Astrocyte of the hippocampus (primary cell): Measurements from ENCODE around the gene INSL3.

Experiments
- DNase-seq: peaks from one replicate; pipeline ENCODE4 v3.0.0; 2011; ENCODE audit warnings: low read depth, low spot score

INSL3 gene

DNA sequence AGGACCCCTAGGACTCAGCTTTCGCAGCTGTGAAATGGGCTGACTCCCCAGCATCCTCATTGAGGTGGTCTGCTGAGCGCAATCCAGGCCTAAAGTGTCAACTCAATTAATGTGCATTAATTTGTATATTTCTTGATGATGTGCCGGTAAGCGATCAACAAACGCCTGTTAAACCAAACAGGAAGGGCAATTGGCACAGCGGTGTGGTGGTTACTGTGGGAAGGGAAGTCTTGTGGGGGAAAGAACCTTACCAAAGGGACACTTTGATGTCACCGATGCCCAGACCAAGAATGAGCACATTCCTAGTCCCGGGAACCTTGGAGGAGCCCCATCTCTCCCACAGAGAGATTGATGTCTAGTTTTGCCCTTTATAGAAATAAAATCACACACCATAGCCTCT is 24.8 kb upstream of the INSL3 start:
- no peak for DNase-seq

DNA sequence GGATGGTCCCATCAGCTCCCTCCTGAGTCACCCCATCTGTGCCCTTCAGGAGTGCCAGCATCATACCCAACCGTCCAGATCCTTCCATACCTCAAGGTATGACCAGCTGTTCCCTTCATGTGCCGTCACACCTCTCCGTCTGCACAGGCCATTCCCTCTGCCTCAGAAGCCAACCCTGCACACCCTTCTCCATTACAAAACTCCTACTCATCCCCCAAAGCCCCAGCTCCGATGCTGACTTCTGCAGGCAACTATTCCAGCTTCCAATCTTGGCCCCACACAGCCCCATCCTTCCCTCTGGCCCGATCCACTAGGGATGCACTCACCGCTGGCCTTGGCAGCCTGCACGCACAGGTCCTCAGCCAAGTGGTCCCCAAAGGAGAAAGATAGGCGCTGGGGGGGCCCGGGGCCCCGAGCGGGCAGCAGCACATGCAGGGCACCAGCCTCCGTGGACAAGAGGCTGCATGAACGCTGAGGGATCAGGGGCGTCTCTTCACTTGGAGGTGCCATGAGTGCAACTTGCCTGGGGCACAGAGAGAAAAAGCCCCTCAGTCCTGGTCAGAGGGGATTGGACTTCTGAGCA is 22.7 kb upstream of the INSL3 start:
- DNase-seq, result no peak

DNA sequence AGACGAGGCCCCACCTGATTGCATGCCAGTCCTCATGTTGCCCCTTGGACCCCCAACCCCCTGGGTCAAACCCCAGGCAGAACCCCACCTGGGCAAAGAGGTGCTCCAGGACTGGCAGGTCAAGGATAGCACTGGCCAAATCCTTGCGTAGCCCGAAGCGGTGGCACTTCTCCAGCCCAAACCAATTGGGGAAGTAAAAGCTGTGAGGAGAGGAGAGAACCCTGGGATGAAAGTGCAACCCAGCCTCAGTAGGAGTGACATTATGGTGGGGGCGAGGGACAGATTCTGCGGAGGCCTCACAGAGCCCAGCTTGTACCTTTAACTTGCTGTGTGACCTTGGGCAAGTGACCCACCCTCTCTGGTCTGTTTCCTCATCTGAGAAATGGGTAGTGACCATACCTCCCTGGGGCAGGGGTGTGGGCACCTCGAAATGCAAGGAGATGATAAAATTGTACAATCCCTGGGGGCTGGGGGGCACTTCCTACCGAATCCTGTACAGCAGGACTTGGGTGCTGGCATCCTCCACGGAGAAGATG is 22.0 kb upstream of the INSL3 start:
- no peak for DNase-seq

- DNase-seq, result no peak
Observed at GRCh38 chr19:17842663-17843291, 21.5 kb upstream of the INSL3 start.

- peak; percentile 88 for DNase-seq
Observed at GRCh38 chr19:17841810-17842662, 20.7 kb upstream of the INSL3 start.

DNA sequence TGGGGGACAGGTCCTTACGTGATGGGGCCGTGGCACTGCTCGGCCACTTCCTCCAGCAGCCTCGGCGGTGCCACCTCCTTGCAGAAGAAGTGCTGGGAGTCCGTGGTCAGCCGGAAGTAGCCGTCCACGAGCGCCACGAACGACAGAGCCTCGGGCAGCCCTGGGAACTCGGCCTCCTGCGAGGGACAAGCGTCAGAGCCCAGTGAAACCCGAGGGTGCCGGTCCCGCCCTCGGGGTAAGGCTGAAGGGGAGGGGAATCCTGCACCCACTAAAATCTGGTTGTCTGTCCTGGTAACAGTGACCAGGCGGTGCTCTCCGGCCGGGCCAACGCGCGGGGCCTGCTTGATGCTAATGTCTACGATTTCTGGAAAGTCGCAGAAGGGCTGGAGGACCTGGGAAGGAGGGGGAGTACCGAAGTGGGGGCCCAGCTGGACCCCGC is 20.1 kb upstream of the INSL3 start:
- no peak for DNase-seq

DNA sequence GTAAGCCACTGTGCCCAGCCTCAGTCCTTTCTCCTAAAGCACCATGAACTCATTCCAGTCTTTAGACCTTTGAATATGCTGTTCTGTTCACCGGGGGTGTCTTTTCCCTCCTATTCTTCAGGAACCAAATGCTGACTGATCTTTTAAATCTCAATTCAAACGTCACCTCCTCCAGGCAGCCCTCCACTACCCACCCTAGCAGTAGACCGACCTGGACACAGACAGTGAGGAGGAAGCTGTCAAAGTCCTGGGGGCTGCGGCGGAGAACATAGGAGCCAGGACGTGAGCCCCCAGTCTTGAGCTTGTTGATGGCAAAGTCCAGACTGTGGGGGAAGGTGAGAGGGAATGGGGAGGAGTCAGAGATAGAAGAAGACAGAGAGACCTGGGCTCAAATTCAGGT is 18.7 kb upstream of the INSL3 start:
- no peak for DNase-seq

DNA sequence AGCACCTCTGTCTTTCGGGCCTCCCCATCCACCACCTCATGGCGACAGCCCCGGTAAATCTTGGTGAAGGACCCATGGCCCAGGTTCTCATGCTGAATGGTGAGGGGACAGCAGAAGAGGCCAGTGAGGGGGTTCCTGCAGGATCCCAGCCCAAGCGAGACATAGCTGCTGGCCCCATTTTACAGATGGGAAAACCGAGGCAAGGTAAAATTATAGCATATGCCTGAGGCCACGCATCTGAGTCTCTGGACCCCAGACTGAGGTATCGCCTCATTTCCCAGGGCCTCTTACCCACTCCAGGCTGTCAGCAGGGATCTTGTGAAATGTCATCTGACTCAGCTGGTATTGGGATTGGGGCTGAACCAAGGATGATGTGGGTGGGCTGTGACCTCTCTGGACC is 16.7 kb upstream of the INSL3 start:
- DNase-seq, result no peak

DNA sequence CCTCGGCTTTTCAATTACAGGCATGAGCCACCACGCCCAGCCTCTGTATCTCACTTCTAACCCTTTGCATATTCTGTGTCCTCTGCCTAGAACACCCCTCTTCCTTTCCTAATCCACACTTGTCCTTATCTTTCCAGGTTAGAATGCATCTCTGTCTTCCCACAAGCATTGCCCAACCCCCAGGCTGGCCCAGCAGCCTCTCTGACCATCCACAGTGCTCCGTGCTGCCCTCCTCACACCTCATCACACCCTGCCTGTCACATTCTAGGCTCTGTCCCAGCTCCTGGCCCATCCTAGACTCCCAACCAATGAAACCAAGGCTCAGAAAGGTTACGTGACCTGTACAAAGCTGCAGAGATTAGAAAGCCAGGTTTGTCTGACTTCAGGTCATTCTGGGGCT is 15.2 kb upstream of the INSL3 start:
- DNase-seq, result no peak

GRCh38 chr19:17835182-17836006 is 14.1 kb upstream of the INSL3 start:
- DNase-seq, result no peak

- no peak for DNase-seq
Observed at GRCh38 chr19:17834350-17835181, 13.2 kb upstream of the INSL3 start.

DNA sequence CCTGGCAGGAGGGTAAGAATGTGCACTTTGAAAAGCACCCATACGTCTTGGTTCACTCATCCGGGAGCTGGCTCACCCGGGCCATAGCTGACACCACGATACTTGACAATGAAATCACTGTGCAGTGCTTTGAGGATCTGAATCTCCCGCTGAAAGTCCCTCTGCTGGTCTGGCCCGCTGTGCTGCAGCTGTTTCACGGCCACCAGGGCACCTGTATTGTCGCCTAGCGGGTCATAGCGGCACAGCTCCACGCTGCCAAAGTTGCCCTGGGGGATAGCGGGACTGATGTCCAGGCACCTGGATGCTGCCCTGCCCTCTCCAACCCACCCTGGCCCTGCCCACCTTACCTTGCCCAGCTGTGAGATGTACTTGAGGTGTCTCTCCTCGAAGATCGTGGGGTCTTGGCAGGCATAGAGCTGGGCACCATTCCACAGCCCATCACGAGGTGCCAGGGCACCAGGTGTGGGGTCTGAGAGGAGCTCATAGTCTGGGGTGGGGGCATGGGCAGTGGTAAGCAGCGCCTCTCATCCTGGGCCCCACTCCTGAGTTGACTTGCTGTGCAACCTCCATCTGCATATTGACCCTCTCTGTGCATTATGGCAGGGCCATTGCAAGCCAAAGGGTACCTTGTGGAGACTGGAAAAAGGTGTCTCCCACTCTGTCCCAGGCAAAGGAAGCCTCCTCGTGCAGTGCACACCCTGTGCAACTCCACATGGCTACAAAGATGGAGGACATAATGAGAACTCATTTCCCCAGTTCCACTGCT is 11.3 kb upstream of the INSL3 start:
- no peak for DNase-seq

- no peak for DNase-seq
Observed at GRCh38 chr19:17831419-17831888, 10.1 kb upstream of the INSL3 start.

DNA sequence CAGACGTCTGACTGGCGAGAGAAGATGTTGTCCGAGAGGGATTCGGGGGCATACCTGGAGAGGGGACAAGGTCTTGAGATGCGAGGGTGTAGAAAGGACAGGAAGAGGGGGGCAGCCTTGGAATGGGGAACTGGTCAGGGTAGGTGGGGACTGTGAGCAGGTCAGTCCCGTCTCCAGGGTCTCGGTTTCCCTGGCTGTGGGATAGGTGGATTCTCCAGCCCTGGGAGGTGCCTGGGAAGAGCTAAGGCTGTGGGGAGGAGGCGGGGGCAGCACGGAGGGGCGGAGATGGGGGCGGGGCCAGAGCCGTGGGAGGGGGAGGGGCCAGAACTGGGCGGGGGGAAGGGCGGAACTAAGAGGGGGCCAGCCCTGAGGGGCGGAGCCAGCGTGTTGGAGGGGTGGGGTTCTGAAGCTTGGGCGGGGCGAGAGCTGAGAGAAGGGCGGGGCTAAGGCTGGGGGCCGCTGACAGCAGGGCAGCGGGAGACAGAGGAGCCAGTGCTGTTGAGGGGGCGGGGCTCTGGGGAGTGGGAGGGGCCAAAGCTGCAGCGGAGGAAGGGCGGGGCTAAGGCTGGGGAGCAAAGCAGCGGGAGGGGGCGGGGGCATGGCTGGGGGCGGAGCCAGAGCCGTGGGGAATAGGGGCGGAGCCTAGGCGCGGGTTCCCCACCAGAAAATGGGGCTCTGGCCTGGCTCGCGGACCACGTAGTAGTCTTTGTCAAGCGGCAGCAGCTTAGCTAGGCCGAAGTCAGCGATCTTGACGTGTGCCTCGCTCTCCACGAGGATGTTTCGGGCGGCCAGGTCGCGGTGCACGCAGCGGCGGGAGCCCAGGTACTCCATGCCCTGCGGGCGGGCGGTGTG is 9.5 kb upstream of the INSL3 start:
- DNase-seq, result peak; percentile 78

DNA sequence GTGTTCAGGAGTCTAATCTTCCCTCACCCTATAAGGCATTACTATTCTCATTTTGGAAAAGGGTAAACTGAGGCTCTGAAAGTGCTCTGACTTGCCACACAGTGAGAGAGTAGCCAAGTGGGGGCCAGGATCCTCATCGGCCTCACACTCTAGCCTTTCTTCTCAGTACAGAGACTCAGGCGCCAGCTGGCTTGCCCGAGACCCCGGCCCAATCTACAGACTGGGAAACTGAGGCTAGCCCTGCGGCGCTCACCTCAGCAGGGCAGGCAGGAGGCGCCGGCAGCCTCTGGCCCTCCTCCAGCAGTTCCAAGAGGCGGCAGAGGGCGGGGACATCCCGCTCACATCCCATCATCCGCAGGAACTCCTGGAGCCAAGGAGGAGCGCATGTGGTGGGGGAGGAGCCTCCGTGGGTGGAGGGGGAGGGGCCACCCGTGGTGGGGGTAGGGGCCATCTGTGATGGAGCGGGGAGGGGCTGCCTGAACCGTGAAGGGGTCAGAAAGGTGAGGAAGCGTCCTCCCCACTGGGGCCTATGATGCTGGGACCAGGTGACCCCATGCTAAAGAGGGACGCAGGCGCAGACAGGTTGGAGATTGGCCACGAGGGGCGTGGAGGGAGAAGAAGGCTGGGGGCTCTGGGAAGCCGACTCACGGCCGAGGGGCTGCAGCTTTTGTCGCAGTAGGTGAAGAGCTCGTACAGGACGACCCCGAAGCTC is 8.7 kb upstream of the INSL3 start:
- peak; percentile 52 for DNase-seq

GRCh38 chr19:17826508-17827056 is 5.3 kb upstream of the INSL3 start:
- DNase-seq, result no peak

DNA sequence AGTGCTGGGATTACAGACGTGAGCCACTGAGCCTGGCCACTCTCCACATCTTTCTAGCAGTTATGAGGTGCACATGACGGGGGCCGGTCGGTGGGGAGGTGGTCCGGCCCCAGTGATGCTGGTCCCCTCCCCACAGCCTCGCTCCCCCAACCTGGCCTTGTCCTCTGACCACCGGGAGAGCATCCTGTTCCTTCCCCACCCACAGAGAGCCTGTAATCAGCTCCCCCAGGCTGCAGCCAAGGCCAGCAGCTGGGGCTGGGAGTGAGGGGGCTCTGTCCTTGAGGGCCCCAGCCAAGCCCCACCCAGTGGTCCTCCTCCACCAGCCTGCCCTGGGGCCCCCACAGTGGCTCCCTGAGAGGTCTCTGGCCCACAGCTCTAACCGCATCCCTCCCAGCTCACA is 3.0 kb upstream of the INSL3 start:
- no peak for DNase-seq
